Measurements from ENCODE around the gene HDAC4. TPM values are rescaled to one million over a fixed set of nuclear protein-coding genes. Genes with fewer than 3 reads are reported as not detected.

Gene HDAC4
- total and polyA plus RNA-seq, 2 donors (not counting 1 experiment from before 2014, with no cell fraction given), result 13.5 to 46.0 TPM

GRCh38 chr2:239114616-239115265, 286.1 kb downstream of the HDAC4 start:
- Histone ChIP-seq H3K4me1 (ENCODE audit: control insufficient read depth in 2 of 2, insufficient read depth in 2 of 2, low read length in 2 of 2) (no peaks in the 10 kb centered on the region), H2AFZ (ENCODE audit: insufficient read depth, low read depth, low read length, poor library complexity, severe bottlenecking) (no peak overlapping the region), H3K9ac (ENCODE audit: low read length) (no peak overlapping the region), H3K27ac (ENCODE audit: low read length in 2 of 2) (no peak overlapping the region), H3K9me3 (ENCODE audit: control extremely low read depth in 1 of 3, control insufficient read depth in 2 of 3, insufficient read depth in 1 of 3, low read length in 2 of 3) (no peaks in the 10 kb centered on the region), H3K4me2 (replicated peaks; ENCODE audit: low read depth, low read length, poor library complexity, severe bottlenecking) (no peak overlapping the region), H3K4me3 (ENCODE audit: control extremely low read depth in 1 of 5, extremely low read depth in 1 of 5, insufficient read depth in 1 of 5, low read depth in 2 of 5, low read length in 4 of 5) (no peak overlapping the region), H4K20me1 (ENCODE audit: control insufficient read depth, insufficient read depth, low read length, poor library complexity, severe bottlenecking) (no peaks in the 10 kb centered on the region), H3K36me3 (replicated peaks in 1 of 2; ENCODE audit: control extremely low read depth in 1 of 2, control insufficient read depth in 1 of 2, extremely low read depth in 1 of 2, insufficient read depth in 2 of 2, low read length in 1 of 2) (peaks cover 0 to 9% of the 10 kb centered on the region in 2 experiments), H3K79me2 (ENCODE audit: control insufficient read depth, insufficient read depth, low read length) (no peaks in the 10 kb centered on the region), H3K27me3 (replicated peaks in 1 of 4; ENCODE audit: control extremely low read depth in 1 of 4, control insufficient read depth in 3 of 4, insufficient read depth in 4 of 4, low read length in 3 of 4) (no peaks in the 10 kb centered on the region)
- no peak overlapping the region for H3K4me3 Mint-ChIP-seq
- POLR2A ChIA-PET, result no interaction called here
- DNase-seq (no peak), ATAC-seq (ENCODE audit: low read depth) (no peak)
- intact Hi-C loops (cut with micrococcal nuclease), result no loop called here
- no peaks in the 10 kb centered on the region for H3K4me1 Mint-ChIP-seq
- 95% methylated on average over 25 of the region's 25 CpGs for WGBS (ENCODE audit: insufficient coverage)
- no peaks in the 10 kb centered on the region for H3K9me3 Mint-ChIP-seq (ENCODE audit: insufficient read depth)
- CTCF ChIA-PET, result no interaction called here
- H3K27ac Mint-ChIP-seq, result no peak overlapping the region
- TF ChIP-seq EZH2 (IDR thresholded peaks at IDR 0.05; ENCODE audit: borderline replicate concordance, insufficient read depth, low read depth, low read length, poor library complexity, severe bottlenecking), result no peak
- TF ChIP-seq CTCF (IDR thresholded peaks at IDR 0.05), result no peak
- no peaks in the 10 kb centered on the region for H3K27me3 Mint-ChIP-seq

- H3K4me2 ChIP-seq (replicated peaks; ENCODE audit: low read depth, low read length, poor library complexity, severe bottlenecking), result no peak overlapping the region
- H3K27me3 Mint-ChIP-seq, result no peaks in the 10 kb centered on the region
- no peaks in the 10 kb centered on the region for H3K4me1 Mint-ChIP-seq
- no peak overlapping the region for H3K9ac ChIP-seq (ENCODE audit: low read length)
- no peaks in the 10 kb centered on the region for H3K9me3 ChIP-seq (ENCODE audit: control extremely low read depth in 1 of 3, control insufficient read depth in 2 of 3, insufficient read depth in 1 of 3, low read length in 2 of 3)
- ChIA-PET CTCF (no interaction called here), POLR2A (no interaction called here)
- intact Hi-C loops (cut with micrococcal nuclease), result no loop called here
- no peaks in the 10 kb centered on the region for H3K79me2 ChIP-seq (ENCODE audit: control insufficient read depth, insufficient read depth, low read length)
- H3K27ac Mint-ChIP-seq, result no peak overlapping the region
- no peaks in the 10 kb centered on the region for H3K9me3 Mint-ChIP-seq (ENCODE audit: insufficient read depth)
- peaks cover 0 to 14% of the 10 kb centered on the region in 2 experiments for H3K36me3 ChIP-seq (replicated peaks in 1 of 2; ENCODE audit: control extremely low read depth in 1 of 2, control insufficient read depth in 1 of 2, extremely low read depth in 1 of 2, insufficient read depth in 2 of 2, low read length in 1 of 2)
- ATAC-seq (ENCODE audit: low read depth), result no peak
- no peaks in the 10 kb centered on the region for H3K4me1 ChIP-seq (ENCODE audit: control insufficient read depth in 2 of 2, insufficient read depth in 2 of 2, low read length in 2 of 2)
- H4K20me1 ChIP-seq (ENCODE audit: control insufficient read depth, insufficient read depth, low read length, poor library complexity, severe bottlenecking), result no peaks in the 10 kb centered on the region
- H3K27me3 ChIP-seq (replicated peaks in 1 of 4; ENCODE audit: control extremely low read depth in 1 of 4, control insufficient read depth in 3 of 4, insufficient read depth in 4 of 4, low read length in 3 of 4), result no peaks in the 10 kb centered on the region
- WGBS (ENCODE audit: insufficient coverage), result 65% methylated on average over 9 of the region's 9 CpGs
- TF ChIP-seq EZH2 (IDR thresholded peaks at IDR 0.05; ENCODE audit: borderline replicate concordance, insufficient read depth, low read depth, low read length, poor library complexity, severe bottlenecking), result no peak
- no peak for TF ChIP-seq CTCF (IDR thresholded peaks at IDR 0.05)
- H3K4me3 Mint-ChIP-seq, result no peak overlapping the region
- no peak overlapping the region for H2AFZ ChIP-seq (ENCODE audit: insufficient read depth, low read depth, low read length, poor library complexity, severe bottlenecking)
- no peak overlapping the region for H3K27ac ChIP-seq (ENCODE audit: low read length in 2 of 2)
- H3K4me3 ChIP-seq (ENCODE audit: control extremely low read depth in 1 of 5, extremely low read depth in 1 of 5, insufficient read depth in 1 of 5, low read depth in 2 of 5, low read length in 4 of 5), result no peak overlapping the region
- DNase-seq, result no peak
These were observed 286.7 kb downstream of the HDAC4 start for GRCh38 chr2:239114119-239114581.
